ENCODE measurements around the gene EPG5.
A peak's percentile ranks its signal among the peaks of the same experiment; 100 is the strongest.
"Not testable (repeated sequence)": the region's sequence is repeated elsewhere in the genome, so short reads cannot be mapped to it uniquely, and the experiment has no call there.

EPG5 gene, protein sequence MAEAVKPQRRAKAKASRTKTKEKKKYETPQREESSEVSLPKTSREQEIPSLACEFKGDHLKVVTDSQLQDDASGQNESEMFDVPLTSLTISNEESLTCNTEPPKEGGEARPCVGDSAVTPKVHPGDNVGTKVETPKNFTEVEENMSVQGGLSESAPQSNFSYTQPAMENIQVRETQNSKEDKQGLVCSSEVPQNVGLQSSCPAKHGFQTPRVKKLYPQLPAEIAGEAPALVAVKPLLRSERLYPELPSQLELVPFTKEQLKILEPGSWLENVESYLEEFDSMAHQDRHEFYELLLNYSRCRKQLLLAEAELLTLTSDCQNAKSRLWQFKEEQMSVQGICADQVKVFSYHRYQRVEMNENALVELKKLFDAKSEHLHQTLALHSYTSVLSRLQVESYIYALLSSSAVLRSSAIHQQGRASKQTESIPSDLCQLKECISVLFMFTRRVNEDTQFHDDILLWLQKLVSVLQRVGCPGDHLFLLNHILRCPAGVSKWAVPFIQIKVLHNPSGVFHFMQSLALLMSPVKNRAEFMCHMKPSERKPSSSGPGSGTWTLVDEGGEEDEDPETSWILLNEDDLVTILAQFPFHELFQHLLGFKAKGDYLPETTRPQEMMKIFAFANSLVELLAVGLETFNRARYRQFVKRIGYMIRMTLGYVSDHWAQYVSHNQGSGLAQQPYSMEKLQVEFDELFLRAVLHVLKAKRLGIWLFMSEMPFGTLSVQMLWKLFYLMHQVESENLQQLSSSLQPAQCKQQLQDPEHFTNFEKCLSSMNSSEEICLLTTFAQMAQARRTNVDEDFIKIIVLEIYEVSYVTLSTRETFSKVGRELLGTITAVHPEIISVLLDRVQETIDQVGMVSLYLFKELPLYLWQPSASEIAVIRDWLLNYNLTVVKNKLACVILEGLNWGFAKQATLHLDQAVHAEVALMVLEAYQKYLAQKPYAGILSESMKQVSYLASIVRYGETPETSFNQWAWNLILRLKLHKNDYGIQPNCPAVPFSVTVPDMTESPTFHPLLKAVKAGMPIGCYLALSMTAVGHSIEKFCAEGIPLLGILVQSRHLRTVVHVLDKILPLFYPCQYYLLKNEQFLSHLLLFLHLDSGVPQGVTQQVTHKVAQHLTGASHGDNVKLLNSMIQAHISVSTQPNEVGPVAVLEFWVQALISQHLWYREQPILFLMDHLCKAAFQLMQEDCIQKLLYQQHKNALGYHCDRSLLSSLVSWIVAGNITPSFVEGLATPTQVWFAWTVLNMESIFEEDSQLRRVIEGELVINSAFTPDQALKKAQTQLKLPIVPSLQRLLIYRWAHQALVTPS (N-terminal part only)

DNA sequence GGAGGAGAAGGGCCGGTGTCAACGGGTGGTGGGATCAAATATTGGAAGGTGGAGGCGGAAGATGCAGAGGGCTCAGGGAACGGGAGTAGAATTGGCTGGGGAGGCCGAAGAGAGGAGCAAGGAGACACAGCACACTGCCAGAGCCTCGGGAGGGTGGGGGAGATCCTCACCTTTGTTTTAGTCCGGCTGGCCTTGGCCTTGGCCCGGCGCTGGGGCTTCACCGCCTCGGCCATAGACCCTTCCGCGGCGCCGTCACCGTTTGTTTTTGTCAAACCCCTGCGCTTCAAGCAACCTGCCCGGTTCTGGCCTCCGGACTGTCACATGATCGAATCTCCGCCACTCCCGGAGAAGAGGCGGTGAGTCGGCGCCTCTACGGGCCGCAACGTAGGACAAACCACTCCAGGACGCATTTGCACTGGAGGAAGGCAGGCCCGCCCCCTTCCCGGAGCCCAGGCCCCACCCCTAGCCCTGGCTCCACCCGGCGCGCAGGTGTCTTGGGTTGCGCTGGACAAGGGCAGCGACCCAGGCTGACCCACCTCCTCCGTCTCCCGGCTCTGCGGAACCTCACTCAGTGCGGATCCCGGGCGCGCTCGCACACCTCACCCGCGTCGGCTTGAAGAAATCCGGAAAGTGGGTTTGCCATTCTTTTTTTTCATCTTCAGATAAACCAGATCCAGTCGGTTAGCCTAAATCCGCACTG is at the start of gene EPG5:
EPG5 (minus strand) TSS at position 323 of the 700 bp plus-strand sequence; CDS start at position 233, 90 bp downstream.
- DNase-seq (ENCODE audit: low read depth): peak; percentile 84

DNA sequence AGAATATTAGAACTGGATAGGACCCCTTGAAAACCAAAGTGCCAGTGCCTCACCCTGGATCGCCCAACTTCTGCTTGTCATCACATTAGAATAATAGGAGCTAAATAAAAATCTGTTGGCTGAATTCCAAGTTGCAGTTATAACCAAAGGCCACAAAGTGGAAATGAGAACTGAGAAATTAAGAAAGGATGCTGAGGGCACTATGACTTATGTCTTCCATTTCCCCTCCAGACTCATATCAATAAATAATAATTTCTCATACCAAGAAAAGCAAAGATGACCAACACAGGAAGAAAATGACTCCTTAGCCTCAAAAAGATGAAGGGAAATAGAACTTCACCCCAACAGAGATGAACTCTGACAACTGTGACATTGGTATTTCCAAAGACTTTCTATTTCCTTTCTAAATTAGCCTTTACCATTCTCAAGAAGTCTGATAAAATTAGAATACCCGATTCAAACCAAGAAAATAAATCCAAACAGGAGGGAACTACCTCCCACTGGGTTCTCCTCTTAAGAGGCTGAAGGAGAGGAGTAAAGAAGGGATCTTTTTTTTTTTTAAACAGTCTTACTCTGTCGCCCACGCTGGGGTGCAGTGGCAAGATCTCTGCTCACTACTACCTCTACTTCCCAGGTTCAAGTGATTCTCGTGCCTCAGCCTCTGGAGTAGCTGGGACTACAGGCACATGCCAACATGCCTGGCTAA is 46.5 kb upstream of the EPG5 start:
- DNase-seq (ENCODE audit: low read depth): no peak

DNA sequence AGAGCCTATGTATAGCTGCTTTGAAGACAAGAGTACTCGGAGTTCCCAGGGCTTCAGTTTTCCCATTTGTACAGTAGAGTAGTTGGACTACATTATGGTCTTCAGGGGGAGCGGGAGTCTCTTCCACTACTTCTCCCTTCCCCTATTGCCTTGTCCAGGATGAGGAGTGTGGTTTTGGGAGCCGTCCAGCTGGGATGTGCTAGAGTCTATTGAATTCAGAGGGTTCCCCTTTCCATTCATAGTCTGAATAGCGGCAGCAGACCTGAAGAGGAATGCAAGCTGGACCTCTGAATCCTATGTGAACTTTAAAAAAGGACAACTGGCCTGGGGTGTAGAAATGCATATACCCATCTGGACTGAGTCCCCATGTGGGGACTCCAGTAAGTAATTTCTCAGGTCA is 43.5 kb upstream of the EPG5 start:
- no peak for DNase-seq (ENCODE audit: low read depth)

DNA sequence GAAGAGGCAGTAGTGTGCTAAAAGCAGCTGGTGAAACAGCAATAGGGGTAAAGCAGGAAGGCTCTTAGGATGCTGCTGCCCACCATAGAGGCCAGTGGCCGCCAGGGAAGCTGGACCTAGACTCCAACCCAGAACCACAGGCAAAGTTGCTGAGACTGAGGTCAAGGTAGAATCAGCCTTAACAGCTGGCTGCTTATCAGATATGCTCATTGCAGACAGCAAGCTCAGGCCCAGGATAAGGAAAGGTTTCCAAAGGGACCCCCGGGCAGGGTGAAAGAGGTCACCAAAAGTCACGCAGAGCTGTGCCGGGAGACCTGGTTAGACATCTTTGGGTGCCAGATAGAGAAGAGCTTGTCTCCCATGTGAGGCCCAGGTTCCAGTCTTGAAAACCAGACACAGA is 42.9 kb upstream of the EPG5 start:
- DNase-seq (ENCODE audit: low read depth): no peak

DNA sequence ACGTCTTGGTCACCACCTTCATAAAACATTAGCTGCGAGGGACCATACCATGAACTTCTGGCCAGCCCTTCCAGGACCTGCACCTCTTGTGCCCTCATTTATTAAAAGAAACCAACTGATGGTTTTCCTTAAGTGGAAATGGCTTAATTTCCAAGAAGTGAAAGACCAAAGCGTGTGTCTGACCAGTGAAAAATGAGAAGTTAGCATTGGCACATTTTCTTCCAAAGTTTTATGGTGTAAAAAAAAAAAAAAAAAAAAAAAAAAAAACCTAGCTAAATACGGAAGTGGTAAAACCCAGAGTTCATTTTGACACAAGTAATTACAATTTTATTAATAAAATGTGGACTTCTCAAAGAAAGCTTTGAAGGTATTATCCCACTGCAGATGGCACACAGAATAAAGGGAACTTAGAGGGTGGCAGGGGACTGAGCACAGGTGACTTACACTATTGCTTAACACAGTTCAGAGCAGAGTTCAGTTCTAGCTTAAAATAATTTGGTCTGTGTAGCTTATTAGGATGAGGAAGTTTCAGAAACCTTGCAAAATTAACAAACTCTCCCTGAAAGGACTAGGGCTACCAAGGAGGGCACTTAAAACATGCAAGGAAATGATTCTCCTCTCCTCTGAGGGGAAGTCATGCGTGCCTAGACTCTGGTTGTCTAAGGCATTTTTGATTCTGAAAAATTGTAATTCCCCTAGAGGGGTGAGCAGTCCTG is 42.2 kb upstream of the EPG5 start:
- no peak for DNase-seq (ENCODE audit: low read depth)

DNA sequence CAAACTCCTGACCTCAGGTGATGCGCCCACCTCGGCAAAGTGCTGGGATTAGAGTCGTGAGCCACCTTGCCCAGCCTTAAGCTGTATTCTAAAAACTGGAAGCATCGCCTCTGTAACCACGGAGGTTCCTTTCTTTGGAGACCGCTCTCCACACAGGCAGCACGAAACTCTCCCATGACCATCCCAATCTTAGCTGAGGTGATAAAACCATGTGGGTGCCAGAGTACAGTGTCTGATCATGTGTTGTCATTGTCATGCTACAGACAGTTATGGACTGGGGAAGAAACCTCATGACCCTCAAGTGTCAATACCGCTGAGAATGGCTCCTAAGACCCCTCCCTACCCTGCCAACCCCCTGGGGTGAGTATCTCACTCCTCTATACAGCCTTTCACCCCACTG is 41.4 kb upstream of the EPG5 start:
- no peak for DNase-seq (ENCODE audit: low read depth)

DNA sequence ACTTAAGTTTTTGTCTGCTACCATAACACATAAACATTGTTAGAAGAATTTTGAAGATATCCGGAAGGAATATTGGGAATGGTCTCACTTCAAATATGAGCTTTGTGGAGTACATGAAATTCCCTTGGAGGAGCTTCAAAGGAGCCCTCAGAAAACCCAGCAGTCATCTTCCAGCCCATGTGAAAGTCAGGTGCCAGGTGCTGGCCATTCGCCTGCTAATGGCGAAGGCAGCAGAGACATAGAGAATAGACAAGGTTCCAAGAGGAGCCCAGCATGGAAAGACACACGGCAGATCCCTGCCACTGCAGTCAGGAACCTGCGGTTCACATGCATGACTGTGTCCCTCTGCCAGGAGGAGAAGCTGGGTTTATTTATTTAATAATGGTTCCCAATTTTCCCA is 40.0 kb upstream of the EPG5 start:
- DNase-seq (ENCODE audit: low read depth): no peak

DNA sequence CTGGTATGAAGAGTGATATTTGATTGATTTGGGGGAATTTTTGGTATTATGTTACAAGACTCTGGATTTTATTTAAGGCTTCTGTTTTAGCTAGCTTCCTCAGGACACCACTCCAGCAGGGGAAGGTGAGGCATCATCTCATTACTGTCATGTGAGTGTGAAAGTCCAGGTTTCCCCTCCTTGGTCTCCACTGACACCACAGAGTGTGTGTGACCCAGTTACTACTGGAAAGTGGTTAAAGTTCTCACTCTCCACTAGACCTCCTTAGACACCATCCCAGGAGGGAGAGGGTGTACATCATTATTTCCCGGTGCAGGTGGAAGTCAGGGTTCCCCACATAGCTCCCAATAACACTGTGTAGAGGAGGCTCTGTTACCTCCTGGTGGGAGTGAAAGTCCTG is 35.8 kb upstream of the EPG5 start:
- DNase-seq (ENCODE audit: low read depth): no peak

DNA sequence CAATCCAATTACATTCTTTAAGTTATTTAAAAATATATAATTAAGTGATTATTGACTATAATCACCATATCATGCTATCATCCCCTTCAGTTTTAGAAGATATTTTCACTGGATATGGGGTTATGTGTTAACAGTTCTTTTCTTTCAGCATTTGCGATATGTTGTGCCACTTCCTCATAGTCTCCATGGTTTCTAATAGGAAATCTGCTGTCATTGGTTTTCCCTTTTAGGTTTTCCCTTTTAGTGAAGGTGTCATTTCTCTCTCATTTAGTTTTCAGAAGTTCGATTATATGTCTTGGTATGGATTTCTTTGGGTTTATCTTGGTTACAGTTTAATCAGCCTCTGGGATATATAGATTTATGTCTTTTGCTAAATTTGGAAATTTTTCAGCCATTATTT is 34.8 kb upstream of the EPG5 start:
- no peak for DNase-seq (ENCODE audit: low read depth)

DNA sequence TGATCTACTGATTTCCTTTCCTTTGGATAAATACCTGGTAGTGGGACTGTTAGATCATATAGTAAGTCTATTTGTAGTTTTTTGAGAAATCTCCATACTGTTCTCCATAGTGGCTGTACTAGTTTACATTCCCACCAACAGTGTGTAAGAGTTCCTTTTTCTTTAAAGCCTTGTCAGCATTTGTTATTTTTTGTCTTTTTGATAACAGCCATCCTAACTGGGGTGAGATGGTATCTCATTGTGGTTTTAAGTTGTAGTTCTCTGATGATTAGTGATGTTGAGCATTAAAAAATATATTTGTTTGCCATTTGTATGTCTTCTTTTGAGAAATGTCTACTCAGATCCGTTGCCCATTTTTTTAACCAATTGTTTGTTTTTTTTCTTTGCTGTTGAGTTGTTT is 33.9 kb upstream of the EPG5 start:
- DNase-seq (ENCODE audit: low read depth): no peak

DNA sequence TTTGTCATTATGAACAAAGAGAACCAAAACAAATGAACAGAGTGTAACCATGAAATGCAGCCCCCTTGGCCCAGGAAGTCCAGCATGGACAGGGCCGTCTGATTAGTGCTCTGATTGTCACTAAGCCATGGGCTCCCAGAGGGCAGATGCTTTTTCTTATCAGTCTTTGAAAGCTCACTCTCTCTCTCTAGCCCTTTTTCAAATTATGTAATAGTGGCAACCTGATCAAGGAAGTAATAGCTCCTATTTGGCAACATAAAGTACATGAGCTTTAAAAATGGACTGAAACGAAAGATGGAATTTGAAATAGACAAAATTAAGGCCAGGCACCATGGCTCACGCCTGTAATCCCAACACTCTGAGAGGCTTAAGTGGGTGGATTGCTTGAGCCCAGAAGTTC is 32.4 kb upstream of the EPG5 start:
- no peak for DNase-seq (ENCODE audit: low read depth)

DNA sequence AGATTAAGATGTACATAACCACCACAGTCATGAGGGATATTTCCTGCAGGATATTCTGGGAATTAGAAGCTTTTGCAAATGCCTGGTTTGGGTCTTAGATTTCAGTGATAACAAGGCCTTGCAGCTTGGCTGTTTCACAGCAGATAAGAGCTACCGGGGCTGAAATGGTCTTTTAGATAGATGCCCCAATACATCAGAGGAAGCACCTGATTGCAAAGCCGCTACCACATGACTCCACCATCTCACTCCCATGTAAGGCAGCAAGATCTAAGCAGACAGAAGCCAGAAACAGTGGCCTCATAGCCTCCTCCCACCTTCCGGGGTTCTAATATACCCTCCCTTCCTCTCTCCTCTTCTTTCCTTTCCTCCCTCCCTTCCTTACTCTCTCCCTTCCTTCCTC is 31.1 kb upstream of the EPG5 start:
- DNase-seq (ENCODE audit: low read depth): peak; percentile 8

DNA sequence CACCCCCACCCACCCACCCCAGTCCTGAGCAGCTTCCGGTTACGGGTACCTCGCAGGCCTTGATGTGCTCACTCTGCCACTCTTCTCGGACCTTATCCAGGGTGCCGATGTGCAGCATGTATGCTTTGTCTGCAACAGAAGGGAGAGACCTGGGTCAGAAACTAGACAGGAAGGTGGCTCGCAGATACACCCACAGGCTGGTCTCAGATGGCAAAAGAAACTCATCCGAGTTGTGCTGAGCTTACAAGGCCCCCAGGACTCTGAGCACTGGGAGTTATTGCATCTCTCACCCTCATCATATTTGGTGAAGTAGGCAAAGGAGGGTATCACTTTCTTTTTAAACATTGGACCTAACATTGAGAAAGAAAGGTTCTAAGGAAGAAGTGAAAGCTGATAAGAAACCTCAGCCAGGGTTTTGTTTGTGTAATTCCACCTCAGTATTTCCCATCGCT is 30.6 kb upstream of the EPG5 start:
- DNase-seq (ENCODE audit: low read depth): no peak

DNA sequence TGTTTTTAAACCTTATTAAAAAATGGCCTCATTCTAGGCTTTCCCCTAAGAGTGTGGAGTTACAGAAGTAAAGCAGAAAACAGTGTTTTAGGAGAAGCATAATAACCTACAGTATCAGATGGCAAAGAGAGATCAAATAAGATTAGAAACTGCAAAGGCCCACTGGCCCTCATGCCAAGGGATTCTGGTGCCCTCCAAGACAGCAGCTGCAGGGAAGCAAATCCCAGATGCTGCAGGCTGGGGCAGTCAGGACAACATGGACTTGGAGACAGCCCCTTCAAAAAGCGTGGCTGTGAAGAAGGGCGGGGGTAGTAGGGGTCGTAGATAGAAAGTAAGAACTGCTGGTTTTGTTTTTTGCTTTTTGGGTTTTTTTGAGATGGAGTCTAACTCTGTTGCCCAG is 28.3 kb upstream of the EPG5 start:
- no peak for DNase-seq (ENCODE audit: low read depth)

DNA sequence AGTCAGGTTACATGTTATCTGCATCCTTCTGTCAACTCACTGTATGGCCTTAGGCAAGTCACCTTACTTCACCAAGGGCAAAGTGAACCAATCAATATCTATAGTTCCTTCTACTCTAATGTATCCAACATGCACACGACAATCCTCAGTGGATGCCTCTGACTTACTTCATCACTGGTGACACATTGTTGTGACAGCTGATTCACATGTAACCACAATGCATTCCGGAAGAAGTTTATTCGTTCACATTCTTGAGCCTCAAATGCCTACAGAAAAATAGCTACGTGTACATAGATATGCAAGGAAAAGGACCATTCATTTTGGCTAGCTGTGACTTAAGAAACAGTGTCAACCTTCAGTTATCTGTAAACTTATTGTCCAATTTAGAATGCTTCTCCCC is 26.3 kb upstream of the EPG5 start:
- DNase-seq (ENCODE audit: low read depth): no peak

DNA sequence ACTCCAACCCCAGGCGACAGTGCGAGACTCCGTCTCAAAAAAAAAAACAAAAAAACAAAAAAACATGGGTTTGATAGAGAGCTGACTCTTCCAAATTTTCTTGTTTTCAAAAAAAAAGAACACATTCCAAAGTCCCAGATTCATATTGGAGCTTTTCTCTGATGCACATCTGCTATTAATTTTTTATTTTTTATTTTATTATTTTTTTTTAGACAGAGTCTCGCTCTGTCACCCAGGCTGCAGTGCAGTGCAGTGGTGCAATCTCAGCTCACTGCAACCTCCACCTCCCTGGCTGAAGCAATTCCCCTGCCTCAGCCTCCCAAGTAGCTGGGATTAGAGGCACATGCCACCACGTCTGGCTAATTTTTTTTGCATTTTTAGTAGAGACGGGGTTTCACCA is 25.4 kb upstream of the EPG5 start:
- DNase-seq (ENCODE audit: low read depth): not testable (repeated sequence)

DNA sequence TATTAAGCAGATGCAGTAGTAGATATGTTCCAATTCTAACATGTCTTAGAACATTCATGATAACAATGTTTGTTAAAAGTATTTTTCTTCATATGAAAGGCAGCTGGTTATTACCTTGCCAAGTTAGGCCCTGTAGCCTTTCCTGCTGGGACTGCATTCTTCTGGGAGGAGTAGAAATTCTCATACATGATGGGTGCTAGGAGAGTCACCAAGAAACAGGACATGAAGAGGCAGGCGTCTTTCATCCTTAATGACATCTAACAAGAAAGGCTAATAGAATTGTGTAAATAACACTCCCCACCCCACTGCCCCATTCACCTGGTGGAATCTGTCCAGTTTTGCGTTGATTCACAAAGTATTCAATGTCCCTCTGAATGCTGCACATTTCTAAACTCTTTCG is 24.7 kb upstream of the EPG5 start:
- DNase-seq (ENCODE audit: low read depth): no peak

DNA sequence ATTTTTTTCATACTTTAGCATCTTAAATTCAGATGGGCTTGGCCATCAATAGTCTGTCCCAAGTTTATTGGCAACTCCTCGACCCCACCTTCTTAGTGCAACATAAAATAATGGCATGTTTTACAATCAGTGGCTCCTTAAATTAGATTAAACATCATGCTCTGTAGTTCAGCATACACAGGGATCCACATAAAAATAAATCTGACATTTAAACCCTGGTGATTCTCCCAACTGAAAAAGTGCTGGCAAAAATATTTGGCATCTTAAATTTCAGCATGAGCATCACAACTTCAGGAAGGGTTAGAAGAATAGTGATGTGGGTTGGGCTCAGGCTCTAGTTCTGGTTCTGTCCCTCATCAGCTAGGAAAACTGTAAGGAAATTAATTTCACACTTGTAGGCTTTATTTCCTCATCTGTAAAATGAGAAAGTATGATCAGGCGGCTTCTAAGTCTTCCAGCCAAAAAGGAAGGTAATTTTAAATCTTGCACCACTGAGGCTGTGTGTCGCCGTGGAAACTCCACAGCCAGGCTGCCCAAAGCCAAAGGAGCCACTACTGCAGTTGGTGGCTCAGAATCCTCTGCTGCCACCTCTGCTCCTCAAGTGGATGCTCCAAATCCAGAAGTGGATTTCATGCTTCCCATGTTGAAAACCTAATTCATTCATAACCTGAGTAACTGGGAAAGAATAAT is 17.6 kb upstream of the EPG5 start:
- no peak for DNase-seq (ENCODE audit: low read depth)

DNA sequence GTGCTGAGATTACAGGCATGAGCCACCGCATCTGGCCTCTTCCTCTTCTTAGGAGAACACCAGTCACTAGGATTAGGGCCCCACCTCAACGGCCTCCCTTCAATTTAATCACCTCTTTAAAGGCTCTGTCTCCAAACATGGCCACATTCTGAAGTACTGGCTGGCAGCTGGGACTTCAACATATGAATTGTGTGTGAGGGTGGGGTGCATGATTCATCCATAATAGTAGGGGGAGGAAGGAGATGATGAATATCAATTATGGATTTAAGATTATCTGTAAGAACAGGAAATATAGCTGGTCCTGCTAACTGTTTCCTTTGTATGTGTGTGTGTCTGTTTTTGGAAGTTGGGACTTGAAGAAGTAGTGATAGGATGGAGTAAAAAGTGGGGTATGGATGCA is 14.7 kb upstream of the EPG5 start:
- no peak for DNase-seq (ENCODE audit: low read depth)

DNA sequence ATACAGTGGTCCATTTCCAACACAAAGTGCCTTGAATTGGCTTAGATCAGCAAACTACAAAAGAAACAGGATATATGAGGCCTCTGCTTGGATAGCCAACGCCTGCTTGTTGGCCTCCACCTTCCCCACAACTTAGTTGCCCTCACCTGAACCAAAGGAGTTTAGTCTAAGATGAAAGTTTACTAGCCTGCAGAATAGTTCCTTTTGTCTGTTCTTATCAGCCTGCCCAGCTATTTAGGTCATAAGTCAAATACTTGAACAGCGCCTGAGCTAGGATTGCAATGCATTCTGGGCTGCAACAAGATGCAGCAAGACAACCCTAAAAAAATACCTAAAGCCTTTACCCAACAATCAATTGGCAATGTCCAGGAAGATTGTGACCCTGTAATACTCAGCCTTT is 13.1 kb upstream of the EPG5 start:
- no peak for DNase-seq (ENCODE audit: low read depth)

Measured in stimulated activated CD8-positive, alpha-beta memory T cell treated with anti-CD3 and anti-CD28 coated beads, Interleukin-12 subunit alpha, Interleukin-12 subunit beta, amount 100 ng/mL, for 1 hour (primary cell).